ENCODE results near the gene TGM5.

GRCh38 chr15:43281926-43282602 is 15.3 kb upstream of the TGM5 start:
- no peak for TF ChIP-seq CTCF (IDR thresholded peaks at IDR 0.05)
- TF ChIP-seq POLR2AphosphoS5 (IDR thresholded peaks at IDR 0.05), result no peak

All from transverse colon (tissue), 4 donors.